GM23248 (cell line): ENCODE results near the gene FRMD5.
"Not testable (repeated sequence)": the region's sequence is repeated elsewhere in the genome, so short reads cannot be mapped to it uniquely, and the experiment has no call there.

Experiments used
- EZH2 ChIP-seq: fragments of 200-600 bp; sonication (generic); IDR thresholded peaks from 2 replicates; pipeline ENCODE4 v1.6.1; 2018; ENCODE audit warnings: antibody characterized with exemption, mild to moderate bottlenecking; ENCODE audit not compliant: insufficient read depth, poor library complexity, severe bottlenecking
- EZH2phosphoT487 ChIP-seq: fragments of 200-600 bp; sonication (generic); IDR thresholded peaks from 2 replicates; pipeline ENCODE4 v1.6.1; 2018; ENCODE audit warnings: antibody characterized with exemption, moderate library complexity, mild to moderate bottlenecking, low read depth; ENCODE audit not compliant: insufficient read depth

- not testable (repeated sequence) for TF ChIP-seq EZH2, EZH2phosphoT487
Observed at GRCh38 chr15:43825305-43825704, 369.8 kb downstream of the FRMD5 start.
